ENCODE results near the gene ANOS1. TPM values are rescaled to one million over a fixed set of nuclear protein-coding genes. Genes with fewer than 3 reads are reported as not detected.

ANOS1 gene
- total RNA-seq, 2 experiments from 2014 or later, result not detected

- no peaks in the 10 kb centered on the region for H3K36me3 ChIP-seq (ENCODE audit: insufficient read depth, low read length)
- Mint-ChIP-seq H3K4me1 (ENCODE audit: low read depth) (no peaks in the 10 kb centered on the region), H3K27me3 (no peaks in the 10 kb centered on the region), H3K27ac (no peak overlapping the region), H3K9me3 (no peaks in the 10 kb centered on the region), H3K4me3 (no peak overlapping the region), H3K36me3 (ENCODE audit: low read depth) (no peaks in the 10 kb centered on the region)
- TF ChIP-seq CTCF (IDR thresholded peaks at IDR 0.05), result no peak
- no peak overlapping the region for H3K27ac ChIP-seq (ENCODE audit: low read depth in 1 of 2, low read length in 2 of 2)
- no peaks in the 10 kb centered on the region for H3K9me3 ChIP-seq (ENCODE audit: control insufficient read depth in 1 of 2, insufficient read depth in 1 of 2, low read length in 2 of 2)
- H3K4me1 ChIP-seq (ENCODE audit: insufficient read depth, low read length), result no peaks in the 10 kb centered on the region
- intact Hi-C loops (cut with DNase I, micrococcal nuclease), result no loop called here
- CTCF ChIA-PET, result no interaction called here
- no peak overlapping the region for H3K4me3 ChIP-seq (ENCODE audit: low read length)
- ATAC-seq (ENCODE audit: poor library complexity) (no peak), DNase-seq (no peak)
- POLR2A ChIA-PET, result no interaction called here
- H3K27me3 ChIP-seq (ENCODE audit: control insufficient read depth in 1 of 2, insufficient read depth in 2 of 2, low read length in 2 of 2), result no peaks in the 10 kb centered on the region
Measured at GRCh38 chrX:8647176-8647575, 84.8 kb downstream of the ANOS1 start.

- no peak overlapping the region for H3K27ac ChIP-seq (ENCODE audit: low read depth in 1 of 2, low read length in 2 of 2)
- H3K4me3 ChIP-seq (ENCODE audit: low read length), result no peak overlapping the region
- ChIA-PET POLR2A (no interaction called here), CTCF (no interaction called here)
- Mint-ChIP-seq H3K27ac (no peak overlapping the region), H3K36me3 (ENCODE audit: low read depth) (no peaks in the 10 kb centered on the region), H3K27me3 (no peaks in the 10 kb centered on the region), H3K9me3 (no peaks in the 10 kb centered on the region), H3K4me3 (no peak overlapping the region), H3K4me1 (ENCODE audit: low read depth) (no peaks in the 10 kb centered on the region)
- TF ChIP-seq CTCF (IDR thresholded peaks at IDR 0.05), result no peak
- intact Hi-C loops (cut with DNase I, micrococcal nuclease), result no loop called here
- ATAC-seq (ENCODE audit: poor library complexity) (no peak), DNase-seq (no peak)
- H3K4me1 ChIP-seq (ENCODE audit: insufficient read depth, low read length), result no peaks in the 10 kb centered on the region
- H3K27me3 ChIP-seq (ENCODE audit: control insufficient read depth in 1 of 2, insufficient read depth in 2 of 2, low read length in 2 of 2), result no peaks in the 10 kb centered on the region
- H3K36me3 ChIP-seq (ENCODE audit: insufficient read depth, low read length), result no peaks in the 10 kb centered on the region
- no peaks in the 10 kb centered on the region for H3K9me3 ChIP-seq (ENCODE audit: control insufficient read depth in 1 of 2, insufficient read depth in 1 of 2, low read length in 2 of 2)
Measured at GRCh38 chrX:8639949-8640475, 91.9 kb downstream of the ANOS1 start.

GRCh38 chrX:8636497-8636896 is 95.4 kb downstream of the ANOS1 start:
- Mint-ChIP-seq H3K9me3 (no peaks in the 10 kb centered on the region), H3K36me3 (ENCODE audit: low read depth) (no peaks in the 10 kb centered on the region), H3K4me3 (no peak overlapping the region), H3K27me3 (no peaks in the 10 kb centered on the region), H3K4me1 (ENCODE audit: low read depth) (no peaks in the 10 kb centered on the region), H3K27ac (no peak overlapping the region)
- Histone ChIP-seq H3K4me1 (ENCODE audit: insufficient read depth, low read length) (no peaks in the 10 kb centered on the region), H3K4me3 (ENCODE audit: low read length) (no peak overlapping the region), H3K9me3 (ENCODE audit: control insufficient read depth in 1 of 2, insufficient read depth in 1 of 2, low read length in 2 of 2) (no peaks in the 10 kb centered on the region), H3K36me3 (ENCODE audit: insufficient read depth, low read length) (no peaks in the 10 kb centered on the region), H3K27ac (ENCODE audit: low read depth in 1 of 2, low read length in 2 of 2) (no peak overlapping the region), H3K27me3 (ENCODE audit: control insufficient read depth in 1 of 2, insufficient read depth in 2 of 2, low read length in 2 of 2) (no peaks in the 10 kb centered on the region)
- CTCF ChIA-PET, result no interaction called here
- DNase-seq (no peak), ATAC-seq (ENCODE audit: poor library complexity) (no peak)
- no peak for TF ChIP-seq CTCF (IDR thresholded peaks at IDR 0.05)
- intact Hi-C loops (cut with DNase I, micrococcal nuclease), result no loop called here
- POLR2A ChIA-PET, result no interaction called here

Data from CD4-positive, alpha-beta T cell (primary cell).